Natural killer cell treated with Interleukin-12 subunit alpha and Interleukin-12 subunit beta and Interleukin-15 and Interleukin-18, amount 100 ng/mL, for 72 hours (primary cell): ENCODE results near the gene HOXC13. TPM values are rescaled to one million over a fixed set of nuclear protein-coding genes. Genes with fewer than 3 reads are reported as not detected.

Experiments
- ATAC-seq, 2 donors: fragments of 150-1000 bp; cut with Tn5 transposase in 1 of 2; sonication (Bioruptor Pico), chemical (Tn5 transposase) in 1 of 2; 2 replicates each; pipeline ENCODE4 v1.10.0; 2021
- DNase-seq: peaks from one replicate; pipeline ENCODE4 v3.0.0; 2022; ENCODE audit warnings: low spot score
- H3K27ac Mint-ChIP-seq, 2 donors: 1 replicate in 1 of 2; 2 replicates in 1 of 2; pipeline ENCODE4 v1.8.0; 2022; ENCODE audit warnings: mixed read lengths in 2 of 2, mild to moderate bottlenecking in 1 of 2, moderate library complexity in 1 of 2
- H3K27me3 Mint-ChIP-seq, 2 donors: 1 replicate in 1 of 2; 2 replicates in 1 of 2; pipeline ENCODE4 v1.8.0; 2022; ENCODE audit warnings: mixed read lengths in 2 of 2
- H3K36me3 Mint-ChIP-seq: one replicate; pipeline ENCODE4 v1.8.0; 2022; ENCODE audit warnings: mixed read lengths
- H3K4me1 Mint-ChIP-seq, 2 donors: 1 replicate in 1 of 2; 2 replicates in 1 of 2; pipeline ENCODE4 v1.8.0; 2022; ENCODE audit warnings: low read depth in 2 of 2, mixed read lengths in 2 of 2, mild to moderate bottlenecking in 1 of 2
- H3K4me3 Mint-ChIP-seq: one replicate; pipeline ENCODE4 v1.8.0; 2022; ENCODE audit warnings: mixed read lengths
- H3K9me3 Mint-ChIP-seq: 2 replicates; pipeline ENCODE4 v1.8.0; 2022; ENCODE audit warnings: mixed read lengths
- total RNA-seq, 2 donors: library from RNA; stranded (reverse); gene quantifications; one replicate each; pipeline ENCODE4 v1.2.3, GENCODE V29; 2022

Gene HOXC13
- total RNA-seq, 2 donors from 2014 or later, result not detected

DNA sequence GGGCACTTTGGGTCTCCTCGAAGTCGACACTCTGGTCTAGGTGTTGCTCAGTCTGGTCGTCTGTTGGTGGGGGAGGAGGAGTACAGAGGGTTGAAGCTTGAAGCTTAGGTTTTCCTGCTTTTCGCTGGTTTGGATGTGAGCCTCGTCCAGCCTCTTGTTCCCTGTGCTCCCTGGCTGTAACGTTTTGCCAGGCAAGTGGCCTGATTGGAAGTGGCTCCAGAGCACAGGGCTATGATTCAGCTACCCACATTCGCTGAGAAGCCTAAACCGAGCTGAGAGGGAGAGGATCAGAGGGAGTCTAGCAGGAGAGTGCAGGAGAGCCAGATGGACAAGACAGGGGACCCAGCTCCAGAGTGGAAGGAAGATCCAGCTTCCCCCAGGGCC, 52.4 kb downstream of the HOXC13 start:
- Mint-ChIP-seq H3K27me3 (peaks cover 80 to 98% of the 10 kb centered on the region in 2 donors), H3K4me1 (peaks cover 44 to 46% of the 10 kb centered on the region in 2 donors), H3K4me3 (no peak overlapping the region), H3K9me3 (no peaks in the 10 kb centered on the region), H3K27ac (no peak overlapping the region), H3K36me3 (no peaks in the 10 kb centered on the region)
- DNase-seq (no peak), ATAC-seq (no peak)

- Mint-ChIP-seq H3K36me3 (no peaks in the 10 kb centered on the region), H3K27me3 (peaks cover 76 to 89% of the 10 kb centered on the region in 2 donors), H3K4me3 (no peak overlapping the region), H3K27ac (no peak overlapping the region), H3K9me3 (no peaks in the 10 kb centered on the region), H3K4me1 (peaks cover 36 to 47% of the 10 kb centered on the region in 2 donors)
- ATAC-seq, result no peak
- no peak for DNase-seq
Observed at GRCh38 chr12:53992377-53992889, 53.8 kb downstream of the HOXC13 start.

- peaks cover 40 to 49% of the 10 kb centered on the region in 2 donors for H3K4me1 Mint-ChIP-seq
- no peaks in the 10 kb centered on the region for H3K36me3 Mint-ChIP-seq
- H3K4me3 Mint-ChIP-seq, result peak overlapping the region; percentile 57
- no peak for ATAC-seq
- no peaks in the 10 kb centered on the region for H3K9me3 Mint-ChIP-seq
- no peak for DNase-seq
- H3K27ac Mint-ChIP-seq, result peak overlapping the region in 1 of 2 donors; percentile 60
- H3K27me3 Mint-ChIP-seq, result peaks cover 78 to 89% of the 10 kb centered on the region in 2 donors
Observed at GRCh38 chr12:53993162-53994008, 54.8 kb downstream of the HOXC13 start.

DNA sequence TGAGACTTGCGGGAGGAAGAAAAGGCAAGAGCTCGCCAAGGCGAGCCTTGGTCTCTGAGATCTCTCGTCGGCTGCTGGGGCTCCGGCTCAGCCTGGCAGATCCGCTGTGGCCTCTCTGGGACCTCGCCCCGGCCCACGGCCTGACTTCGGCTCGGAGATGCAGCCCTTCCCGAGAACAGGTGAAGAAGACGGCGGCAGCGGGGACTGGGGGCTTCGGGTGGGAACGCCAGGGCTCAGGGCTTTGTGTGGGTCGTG, 55.3 kb downstream of the HOXC13 start:
- Mint-ChIP-seq H3K27ac (peak overlapping the region in 1 of 2 donors; percentile 60), H3K36me3 (no peaks in the 10 kb centered on the region), H3K27me3 (peaks cover 78 to 89% of the 10 kb centered on the region in 2 donors), H3K4me1 (peaks cover 38 to 48% of the 10 kb centered on the region in 2 donors), H3K4me3 (peak overlapping the region; percentile 57), H3K9me3 (no peaks in the 10 kb centered on the region)
- ATAC-seq (no peak), DNase-seq (no peak)

DNA sequence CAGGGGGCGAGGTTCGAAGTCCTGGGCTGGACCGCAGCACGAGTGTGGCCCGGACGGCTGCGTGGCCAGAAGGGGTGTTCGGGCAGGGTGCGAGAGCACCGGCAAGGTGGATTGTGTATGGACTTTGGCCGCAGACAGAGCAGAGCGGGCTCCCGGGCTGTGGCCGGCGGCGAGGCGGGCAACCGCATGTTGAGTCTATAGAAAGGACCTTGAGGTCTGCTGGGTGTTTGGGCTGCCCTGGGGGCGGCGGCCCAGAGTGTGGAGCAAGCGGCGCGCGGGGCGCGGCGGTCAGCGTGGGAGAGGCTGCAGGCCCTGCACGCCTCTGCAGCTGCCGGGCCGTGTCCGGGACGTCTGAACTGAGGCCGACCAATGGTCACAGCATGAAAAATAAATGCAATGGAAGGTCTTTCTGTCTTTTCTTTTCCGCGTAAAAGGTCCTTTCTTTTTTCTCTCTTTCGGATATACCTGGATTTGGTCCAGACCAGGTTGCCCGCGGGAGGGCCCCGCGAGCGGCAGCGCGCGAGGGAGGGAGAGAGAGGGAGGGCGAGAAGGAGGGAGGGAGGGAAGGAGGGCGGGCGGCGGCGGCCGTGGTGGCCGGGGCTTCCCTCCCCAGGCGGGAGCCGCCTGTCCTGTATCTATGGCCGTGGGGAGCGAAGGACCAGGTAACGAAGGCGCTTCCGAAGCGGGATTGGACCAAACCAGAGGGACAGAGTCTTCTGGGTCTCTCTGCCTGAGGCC, 55.8 kb downstream of the HOXC13 start:
- H3K27me3 Mint-ChIP-seq, result peaks cover 75 to 86% of the 10 kb centered on the region in 2 donors
- peaks cover 33 to 45% of the 10 kb centered on the region in 2 donors for H3K4me1 Mint-ChIP-seq
- H3K9me3 Mint-ChIP-seq, result no peaks in the 10 kb centered on the region
- peak overlapping the region in 1 of 2 donors; percentile 60 for H3K27ac Mint-ChIP-seq
- H3K36me3 Mint-ChIP-seq, result no peaks in the 10 kb centered on the region
- ATAC-seq (no peak), DNase-seq (no peak)
- H3K4me3 Mint-ChIP-seq, result peak overlapping the region; percentile 88

- peak in 1 of 2 donors; percentile 27 for ATAC-seq
- no peak for DNase-seq
- Mint-ChIP-seq H3K9me3 (no peaks in the 10 kb centered on the region), H3K27ac (no peak overlapping the region), H3K4me3 (peak overlapping the region; percentile 88), H3K4me1 (peaks cover 28 to 44% of the 10 kb centered on the region in 2 donors), H3K27me3 (peaks cover 73 to 81% of the 10 kb centered on the region in 2 donors), H3K36me3 (no peaks in the 10 kb centered on the region)
Observed at GRCh38 chr12:53995002-53995377, 56.4 kb downstream of the HOXC13 start.

GRCh38 chr12:53995378-53996239, 57.0 kb downstream of the HOXC13 start:
- ATAC-seq (peak; percentile 29 to 63), DNase-seq (no peak)
- Mint-ChIP-seq H3K27ac (peak overlapping the region in 1 of 2 donors; percentile 27), H3K36me3 (no peaks in the 10 kb centered on the region), H3K4me3 (peak overlapping the region; percentile 88), H3K4me1 (peaks cover 22 to 41% of the 10 kb centered on the region in 2 donors), H3K27me3 (peaks cover 70 to 75% of the 10 kb centered on the region in 2 donors), H3K9me3 (no peaks in the 10 kb centered on the region)

Other genes with a start within 250 kb of the HOXC13 start
- 10 to 100 TPM; 39.0 to 79.8 TPM for gene CALCOCO1, start 211.4 kb upstream of the HOXC13 start, total RNA-seq
- gene CISTR, start 186.9 kb upstream of the HOXC13 start, total RNA-seq, result not detected
- gene HOXC12, start 16.1 kb downstream of the HOXC13 start, total RNA-seq, result not detected
- not detected for gene HOXC11, start 34.3 kb downstream of the HOXC13 start, total RNA-seq
- gene HOTAIR, start 36.1 kb downstream of the HOXC13 start, total RNA-seq, result not detected
- not detected for gene HOXC10, start 46.3 kb downstream of the HOXC13 start, total RNA-seq
- gene HOXC9, start 61.3 kb downstream of the HOXC13 start, total RNA-seq, result not detected
- not detected for gene HOXC8, start 70.2 kb downstream of the HOXC13 start, total RNA-seq
- gene HOXC6, start 89.6 kb downstream of the HOXC13 start, total RNA-seq, result not detected
- not detected for gene HOXC5, start 94.2 kb downstream of the HOXC13 start, total RNA-seq
- gene HOXC4, start 115.0 kb downstream of the HOXC13 start, total RNA-seq, result 1 to 10 TPM; 1.3 to 2.3 TPM